GM12865 (cell line): Measurements from ENCODE around the gene GPR15LG.

Source experiments
- DNase-seq: peaks from one replicate; pipeline ENCODE4 v3.0.0; 2010; ENCODE audit warnings: low read depth
- H3K4me3 ChIP-seq: 2 replicates; pipeline ENCODE4 v1.5.1; 2011; ENCODE audit warnings: mild to moderate bottlenecking, low read depth, low read length, control low read depth
- CTCF ChIP-seq: IDR thresholded peaks from 2 replicates; pipeline ENCODE4 v1.5.1; 2011; ENCODE audit warnings: low read length, control low read depth, low read depth, inconsistent platforms; ENCODE audit not compliant: insufficient read depth; ENCODE audit errors: missing control alignments

The GPR15LG gene

GRCh38 chr10:84196941-84197340, 23.3 kb downstream of the GPR15LG start:
- no peak for TF ChIP-seq CTCF
- no peak overlapping the region for H3K4me3 ChIP-seq
- no peak for DNase-seq

GRCh38 chr10:84197643-84198042, 24.0 kb downstream of the GPR15LG start:
- no peak for TF ChIP-seq CTCF
- no peak for DNase-seq
- H3K4me3 ChIP-seq, result no peak overlapping the region

GRCh38 chr10:84198206-84198915, 24.8 kb downstream of the GPR15LG start:
- no peak overlapping the region for H3K4me3 ChIP-seq
- DNase-seq, result no peak
- TF ChIP-seq CTCF, result no peak

GRCh38 chr10:84200537-84201243, 27.1 kb downstream of the GPR15LG start:
- DNase-seq, result no peak
- no peak overlapping the region for H3K4me3 ChIP-seq
- TF ChIP-seq CTCF, result no peak

GRCh38 chr10:84201244-84201606, 27.6 kb downstream of the GPR15LG start:
- no peak for DNase-seq
- no peak overlapping the region for H3K4me3 ChIP-seq
- no peak for TF ChIP-seq CTCF

GRCh38 chr10:84201682-84202081, 28.1 kb downstream of the GPR15LG start:
- TF ChIP-seq CTCF, result no peak
- H3K4me3 ChIP-seq, result no peak overlapping the region
- no peak for DNase-seq

- TF ChIP-seq CTCF, result no peak
- DNase-seq, result no peak
- no peak overlapping the region for H3K4me3 ChIP-seq
These were observed 28.7 kb downstream of the GPR15LG start for GRCh38 chr10:84202349-84202748.
